K562 (cell line): ENCODE results near the gene PUM1. TPM values are rescaled to one million over a fixed set of nuclear protein-coding genes. Genes with fewer than 3 reads are reported as not detected.

Source experiments
- CEBPG ChIP-seq, 3 experiments: fragments of 200-800 bp in 1 of 3; sonication (Bioruptor generic) in 1 of 3; sonication (generic) in 1 of 3; formaldehyde crosslinking in 1 of 3; IDR thresholded peaks in 2 of 3; conservative IDR thresholded peaks in 1 of 3; 2 replicates each; pipeline versions ENCODE4 v1.6.1 to v1.8.0; 2016 to 2022; ENCODE audit warnings: missing compliant biosample characterization in 2 of 3, missing genetic modification characterization in 2 of 3, mild to moderate bottlenecking in 1 of 3, missing genetic modification reagents in 1 of 3
- CHCHD3 ChIP-seq: fragments of 250-450 bp; sonication (Bioruptor Pico); IDR thresholded peaks from 2 replicates; pipeline ENCODE4 v2.1.2; 2022; ENCODE audit warnings: mild to moderate bottlenecking
- DPF2 ChIP-seq: fragments of 450-650 bp; IDR thresholded peaks from 2 replicates; pipeline ENCODE4 v1.6.1; 2016
- ETV1 ChIP-seq: fragments of 450-650 bp; conservative IDR thresholded peaks from 2 replicates; pipeline ENCODE4 v1.6.1; 2016; ENCODE audit warnings: missing genetic modification characterization, control low read depth, low read depth, missing compliant biosample characterization
- POLR2AphosphoS5 ChIP-seq: IDR thresholded peaks from 2 replicates; pipeline ENCODE4 v1.6.1; 2011; ENCODE audit warnings: mild to moderate bottlenecking, low read depth, low read length, moderate library complexity; ENCODE audit not compliant: control insufficient read depth, insufficient read depth
- RFX5 ChIP-seq: IDR thresholded peaks from 2 replicates; pipeline ENCODE4 v1.6.1; 2011; ENCODE audit warnings: low read depth, mild to moderate bottlenecking, improper control_type of control experiment, low read length
- TOE1 ChIP-seq, 2 experiments: fragments of 450-650 bp in 1 of 2; sonication (generic) in 1 of 2; formaldehyde crosslinking in 1 of 2; IDR thresholded peaks; 2 replicates each; pipeline versions ENCODE4 v1.7.1 to v1.8.0; 2016 to 2022; ENCODE audit warnings: borderline replicate concordance in 2 of 2, mild to moderate bottlenecking in 2 of 2, antibody characterized with exemption in 1 of 2, inconsistent platforms in 1 of 2, low read depth in 1 of 2, missing genetic modification reagents in 1 of 2, moderate library complexity in 1 of 2
- ZNF311 ChIP-seq: fragments of 250-450 bp; sonication (Bioruptor Pico); IDR thresholded peaks from 2 replicates; pipeline ENCODE4 v1.4.0; 2020; ENCODE audit warnings: mild to moderate bottlenecking, moderate library complexity
- ZNF354B ChIP-seq: fragments of 250-450 bp; sonication (Bioruptor Pico); IDR thresholded peaks from 2 replicates; pipeline ENCODE4 v1.4.0; 2020
- polyA plus RNA-seq, 8 experiments: library from polyadenylated mRNA; depleted of rRNA in 4 of 8; stranded (reverse) in 5 of 8; unstranded in 3 of 8; fragments of >200 nt; fragmentation: Nextera tagmentation in 2 of 8; fragmentation: Illumina TruSeq in 1 of 8; extraction: Ambion mirVana in 2 of 8; extraction: Trizol in 1 of 8; gene quantifications; 2 replicates each; pipeline versions ENCODE4 v1.2.1 to v1.2.3, GENCODE V29; 2011 to 2014; ENCODE audit warnings: inconsistent platforms in 1 of 8, missing spikeins in 1 of 8
- total RNA-seq, 7 experiments: library from RNA; depleted of rRNA in 6 of 7; stranded (reverse); fragments of >200 nt in 6 of 7; fragmentation: Illumina TruSeq in 2 of 7; extraction: Trizol in 2 of 7; gene quantifications; 2 replicates each; pipeline versions ENCODE4 v1.2.1 to v1.2.3, GENCODE V29; 2011 to 2021; ENCODE audit warnings: low replicate concordance in 1 of 7
- TF ChIP-seq, protein P1 (sequence below): fragments of 450-650 bp; IDR thresholded peaks from 2 replicates; pipeline ENCODE4 v1.6.1; 2017; ENCODE audit warnings: antibody characterized with exemption
- TF ChIP-seq, protein P2 (sequence below): fragments of 450-650 bp; IDR thresholded peaks from 2 replicates; pipeline ENCODE4 v1.6.1; 2016; ENCODE audit warnings: antibody characterized with exemption
- TF ChIP-seq, protein P3 (sequence below): fragments of 450-650 bp; formaldehyde crosslinking; IDR thresholded peaks from 2 replicates; pipeline ENCODE4 v1.4.0; 2020; ENCODE audit warnings: mild to moderate bottlenecking, moderate library complexity
- TF ChIP-seq, protein P4 (sequence below), 2 experiments: fragments of 450-650 bp; IDR thresholded peaks; 2 replicates each; pipeline ENCODE4 v1.6.1; 2018; ENCODE audit warnings: mild to moderate bottlenecking in 2 of 2, low read depth in 1 of 2; ENCODE audit not compliant: partially characterized antibody in 2 of 2
- TF ChIP-seq, protein P5 (sequence below): fragments of 450-650 bp; IDR thresholded peaks from 2 replicates; pipeline ENCODE4 v1.6.1; 2014; ENCODE audit warnings: low read depth, mild to moderate bottlenecking, moderate library complexity, borderline replicate concordance

The PUM1 gene
- total and polyA plus RNA-seq, 9 of the 15 experiments (the other 6 are each of a cell fraction or from before 2014, with no cell fraction given): 37.7 to 104 (median 55.7) TPM

DNA sequence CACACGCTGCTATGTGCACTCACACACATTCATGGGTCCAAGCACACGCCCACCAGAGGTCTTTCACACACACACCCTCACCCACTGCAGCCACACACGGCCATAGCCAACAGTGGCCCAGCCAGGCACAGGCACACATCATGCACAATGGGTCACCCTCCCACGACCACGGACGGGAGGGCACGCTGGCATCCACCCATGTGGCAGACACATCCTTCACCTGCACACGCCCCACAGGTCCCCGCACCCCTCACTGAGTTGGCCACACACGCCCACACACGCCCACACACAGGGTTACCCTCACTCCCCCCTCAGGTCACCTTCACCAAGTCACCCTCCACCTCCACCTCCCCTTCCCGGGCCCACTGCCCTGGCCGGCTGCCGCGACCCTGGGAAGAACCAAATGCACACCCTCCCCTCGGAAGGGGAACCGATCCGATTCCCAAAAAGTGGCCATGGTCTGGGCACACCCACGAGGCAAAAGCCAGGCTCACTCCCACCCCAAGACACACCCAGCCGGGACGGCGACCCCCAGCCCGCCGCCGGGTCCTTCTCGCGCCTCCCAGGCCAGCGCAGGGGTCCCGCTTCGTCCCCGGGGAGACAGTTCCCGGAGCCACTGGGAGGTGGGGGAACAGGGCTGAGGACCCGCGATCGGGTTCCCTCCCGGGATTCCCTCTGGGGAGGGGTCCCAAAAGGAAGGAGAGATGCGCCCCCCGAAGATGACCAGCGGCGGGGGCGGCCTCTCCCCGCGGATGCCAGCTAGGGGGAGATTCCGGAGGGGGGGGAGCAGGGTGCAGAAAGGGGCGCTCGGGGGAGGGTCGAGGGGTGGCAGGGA is 157.8 kb downstream of the PUM1 start (continued):
- TF ChIP-seq CEBPG (CRISPR knock-in tag; IDR thresholded peaks at IDR 0.05) (0 out of 2 replicates have a peak, but pooled peaks have one; percentile 5), CEBPG (tag; conservative IDR thresholded peaks at IDR 0.05 in 1 of 2, IDR thresholded peaks at IDR 0.05 in 1 of 2) (no peak), ZNF311 (CRISPR knock-in tag) (no peak), ZNF354B (no peak), POLR2AphosphoS5 (no peak), CHCHD3 (no peak), TOE1 (IDR thresholded peaks at IDR 0.05; ENCODE audit: borderline replicate concordance) (no peak), TOE1 (CRISPR knock-in tag; IDR thresholded peaks at IDR 0.05; ENCODE audit: borderline replicate concordance, low read depth) (0 out of 2 replicates have a peak, but pooled peaks have one; percentile 44), ETV1 (tag) (no peak), DPF2 (peak; percentile 33; the same call in 1 of the 2 replicates), RFX5 (no peak)
- TF ChIP-seq, protein P1, sequence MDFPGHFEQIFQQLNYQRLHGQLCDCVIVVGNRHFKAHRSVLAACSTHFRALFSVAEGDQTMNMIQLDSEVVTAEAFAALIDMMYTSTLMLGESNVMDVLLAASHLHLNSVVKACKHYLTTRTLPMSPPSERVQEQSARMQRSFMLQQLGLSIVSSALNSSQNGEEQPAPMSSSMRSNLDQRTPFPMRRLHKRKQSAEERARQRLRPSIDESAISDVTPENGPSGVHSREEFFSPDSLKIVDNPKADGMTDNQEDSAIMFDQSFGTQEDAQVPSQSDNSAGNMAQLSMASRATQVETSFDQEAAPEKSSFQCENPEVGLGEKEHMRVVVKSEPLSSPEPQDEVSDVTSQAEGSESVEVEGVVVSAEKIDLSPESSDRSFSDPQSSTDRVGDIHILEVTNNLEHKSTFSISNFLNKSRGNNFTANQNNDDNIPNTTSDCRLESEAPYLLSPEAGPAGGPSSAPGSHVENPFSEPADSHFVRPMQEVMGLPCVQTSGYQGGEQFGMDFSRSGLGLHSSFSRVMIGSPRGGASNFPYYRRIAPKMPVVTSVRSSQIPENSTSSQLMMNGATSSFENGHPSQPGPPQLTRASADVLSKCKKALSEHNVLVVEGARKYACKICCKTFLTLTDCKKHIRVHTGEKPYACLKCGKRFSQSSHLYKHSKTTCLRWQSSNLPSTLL: no peak
- TF ChIP-seq, protein P2, sequence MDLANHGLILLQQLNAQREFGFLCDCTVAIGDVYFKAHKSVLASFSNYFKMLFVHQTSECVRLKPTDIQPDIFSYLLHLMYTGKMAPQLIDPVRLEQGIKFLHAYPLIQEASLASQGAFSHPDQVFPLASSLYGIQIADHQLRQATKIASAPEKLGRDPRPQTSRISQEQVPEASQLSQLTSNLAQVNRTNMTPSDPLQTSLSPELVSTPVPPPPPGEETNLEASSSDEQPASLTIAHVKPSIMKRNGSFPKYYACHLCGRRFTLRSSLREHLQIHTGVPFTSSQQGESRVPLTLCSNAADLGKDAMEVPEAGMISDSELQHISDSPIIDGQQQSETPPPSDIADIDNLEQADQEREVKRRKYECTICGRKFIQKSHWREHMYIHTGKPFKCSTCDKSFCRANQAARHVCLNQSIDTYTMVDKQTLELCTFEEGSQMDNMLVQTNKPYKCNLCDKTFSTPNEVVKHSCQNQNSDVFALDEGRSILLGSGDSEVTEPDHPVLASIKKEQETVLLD: no peak
- TF ChIP-seq, protein P3, sequence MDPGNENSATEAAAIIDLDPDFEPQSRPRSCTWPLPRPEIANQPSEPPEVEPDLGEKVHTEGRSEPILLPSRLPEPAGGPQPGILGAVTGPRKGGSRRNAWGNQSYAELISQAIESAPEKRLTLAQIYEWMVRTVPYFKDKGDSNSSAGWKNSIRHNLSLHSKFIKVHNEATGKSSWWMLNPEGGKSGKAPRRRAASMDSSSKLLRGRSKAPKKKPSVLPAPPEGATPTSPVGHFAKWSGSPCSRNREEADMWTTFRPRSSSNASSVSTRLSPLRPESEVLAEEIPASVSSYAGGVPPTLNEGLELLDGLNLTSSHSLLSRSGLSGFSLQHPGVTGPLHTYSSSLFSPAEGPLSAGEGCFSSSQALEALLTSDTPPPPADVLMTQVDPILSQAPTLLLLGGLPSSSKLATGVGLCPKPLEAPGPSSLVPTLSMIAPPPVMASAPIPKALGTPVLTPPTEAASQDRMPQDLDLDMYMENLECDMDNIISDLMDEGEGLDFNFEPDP (CRISPR knock-in tag): no peak
- TF ChIP-seq, protein P4, sequence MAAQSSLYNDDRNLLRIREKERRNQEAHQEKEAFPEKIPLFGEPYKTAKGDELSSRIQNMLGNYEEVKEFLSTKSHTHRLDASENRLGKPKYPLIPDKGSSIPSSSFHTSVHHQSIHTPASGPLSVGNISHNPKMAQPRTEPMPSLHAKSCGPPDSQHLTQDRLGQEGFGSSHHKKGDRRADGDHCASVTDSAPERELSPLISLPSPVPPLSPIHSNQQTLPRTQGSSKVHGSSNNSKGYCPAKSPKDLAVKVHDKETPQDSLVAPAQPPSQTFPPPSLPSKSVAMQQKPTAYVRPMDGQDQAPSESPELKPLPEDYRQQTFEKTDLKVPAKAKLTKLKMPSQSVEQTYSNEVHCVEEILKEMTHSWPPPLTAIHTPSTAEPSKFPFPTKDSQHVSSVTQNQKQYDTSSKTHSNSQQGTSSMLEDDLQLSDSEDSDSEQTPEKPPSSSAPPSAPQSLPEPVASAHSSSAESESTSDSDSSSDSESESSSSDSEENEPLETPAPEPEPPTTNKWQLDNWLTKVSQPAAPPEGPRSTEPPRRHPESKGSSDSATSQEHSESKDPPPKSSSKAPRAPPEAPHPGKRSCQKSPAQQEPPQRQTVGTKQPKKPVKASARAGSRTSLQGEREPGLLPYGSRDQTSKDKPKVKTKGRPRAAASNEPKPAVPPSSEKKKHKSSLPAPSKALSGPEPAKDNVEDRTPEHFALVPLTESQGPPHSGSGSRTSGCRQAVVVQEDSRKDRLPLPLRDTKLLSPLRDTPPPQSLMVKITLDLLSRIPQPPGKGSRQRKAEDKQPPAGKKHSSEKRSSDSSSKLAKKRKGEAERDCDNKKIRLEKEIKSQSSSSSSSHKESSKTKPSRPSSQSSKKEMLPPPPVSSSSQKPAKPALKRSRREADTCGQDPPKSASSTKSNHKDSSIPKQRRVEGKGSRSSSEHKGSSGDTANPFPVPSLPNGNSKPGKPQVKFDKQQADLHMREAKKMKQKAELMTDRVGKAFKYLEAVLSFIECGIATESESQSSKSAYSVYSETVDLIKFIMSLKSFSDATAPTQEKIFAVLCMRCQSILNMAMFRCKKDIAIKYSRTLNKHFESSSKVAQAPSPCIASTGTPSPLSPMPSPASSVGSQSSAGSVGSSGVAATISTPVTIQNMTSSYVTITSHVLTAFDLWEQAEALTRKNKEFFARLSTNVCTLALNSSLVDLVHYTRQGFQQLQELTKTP (IDR thresholded peaks at IDR 0.05; ENCODE audit: low read depth in 1 of 2, partially characterized antibody in 2 of 2): no peak
- TF ChIP-seq, protein P5, sequence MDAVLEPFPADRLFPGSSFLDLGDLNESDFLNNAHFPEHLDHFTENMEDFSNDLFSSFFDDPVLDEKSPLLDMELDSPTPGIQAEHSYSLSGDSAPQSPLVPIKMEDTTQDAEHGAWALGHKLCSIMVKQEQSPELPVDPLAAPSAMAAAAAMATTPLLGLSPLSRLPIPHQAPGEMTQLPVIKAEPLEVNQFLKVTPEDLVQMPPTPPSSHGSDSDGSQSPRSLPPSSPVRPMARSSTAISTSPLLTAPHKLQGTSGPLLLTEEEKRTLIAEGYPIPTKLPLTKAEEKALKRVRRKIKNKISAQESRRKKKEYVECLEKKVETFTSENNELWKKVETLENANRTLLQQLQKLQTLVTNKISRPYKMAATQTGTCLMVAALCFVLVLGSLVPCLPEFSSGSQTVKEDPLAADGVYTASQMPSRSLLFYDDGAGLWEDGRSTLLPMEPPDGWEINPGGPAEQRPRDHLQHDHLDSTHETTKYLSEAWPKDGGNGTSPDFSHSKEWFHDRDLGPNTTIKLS: no peak
